Prostate gland (tissue), 2 donors: ENCODE results near the gene ADAMTSL2.

Experiments
- POLR2A ChIP-seq: fragments of 450-650 bp; IDR thresholded peaks from one replicate; pipeline ENCODE4 v1.6.1; 2016; ENCODE audit warnings: antibody characterized with exemption, mild to moderate bottlenecking
- TF ChIP-seq, protein P1 (sequence below), 4 experiments: fragments of 200-600 bp in 2 of 4; fragments of 450-650 bp in 2 of 4; sonication (generic) in 2 of 4; IDR thresholded peaks; 1 replicate in 3 of 4; 2 replicates in 1 of 4; pipeline ENCODE4 v1.5.1; 2016 to 2019; ENCODE audit warnings: antibody characterized with exemption in 4 of 4, mild to moderate bottlenecking in 2 of 4, moderate library complexity in 2 of 4

DNA sequence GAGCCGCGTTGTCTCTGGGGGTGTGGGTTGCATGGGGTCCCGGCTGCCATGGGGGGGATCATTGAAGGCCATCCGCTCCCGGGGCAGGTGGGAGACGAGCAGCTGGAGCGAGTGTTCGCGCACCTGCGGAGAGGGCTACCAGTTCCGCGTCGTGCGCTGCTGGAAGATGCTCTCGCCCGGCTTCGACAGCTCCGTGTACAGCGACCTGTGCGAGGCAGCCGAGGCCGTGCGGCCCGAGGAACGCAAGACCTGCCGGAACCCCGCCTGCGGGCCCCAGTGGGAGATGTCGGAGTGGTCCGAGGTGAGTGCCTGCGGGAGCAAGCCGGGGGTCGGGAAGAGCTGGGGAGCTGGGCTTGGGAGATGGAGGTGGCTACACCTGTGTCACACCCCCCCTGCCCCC is 33.7 kb downstream of the ADAMTSL2 start:
- TF ChIP-seq, protein P1, sequence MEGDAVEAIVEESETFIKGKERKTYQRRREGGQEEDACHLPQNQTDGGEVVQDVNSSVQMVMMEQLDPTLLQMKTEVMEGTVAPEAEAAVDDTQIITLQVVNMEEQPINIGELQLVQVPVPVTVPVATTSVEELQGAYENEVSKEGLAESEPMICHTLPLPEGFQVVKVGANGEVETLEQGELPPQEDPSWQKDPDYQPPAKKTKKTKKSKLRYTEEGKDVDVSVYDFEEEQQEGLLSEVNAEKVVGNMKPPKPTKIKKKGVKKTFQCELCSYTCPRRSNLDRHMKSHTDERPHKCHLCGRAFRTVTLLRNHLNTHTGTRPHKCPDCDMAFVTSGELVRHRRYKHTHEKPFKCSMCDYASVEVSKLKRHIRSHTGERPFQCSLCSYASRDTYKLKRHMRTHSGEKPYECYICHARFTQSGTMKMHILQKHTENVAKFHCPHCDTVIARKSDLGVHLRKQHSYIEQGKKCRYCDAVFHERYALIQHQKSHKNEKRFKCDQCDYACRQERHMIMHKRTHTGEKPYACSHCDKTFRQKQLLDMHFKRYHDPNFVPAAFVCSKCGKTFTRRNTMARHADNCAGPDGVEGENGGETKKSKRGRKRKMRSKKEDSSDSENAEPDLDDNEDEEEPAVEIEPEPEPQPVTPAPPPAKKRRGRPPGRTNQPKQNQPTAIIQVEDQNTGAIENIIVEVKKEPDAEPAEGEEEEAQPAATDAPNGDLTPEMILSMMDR (IDR thresholded peaks at IDR 0.05): no peak
- no peak for TF ChIP-seq POLR2A
